GM10248 (cell line): ENCODE results near the gene SORBS2.

Experiments
- CTCF ChIA-PET: fragments of 300-600 bp; sonication (Branson Sonifier 250); formaldehyde crosslinking; extraction: SDS; loops from one replicate; lab custom pipeline; 2021; ENCODE audit warnings: antibody characterized with exemption; lab: Yijun Ruan, JAX
- POLR2A ChIA-PET: fragments of 350-650 bp; sonication (Branson Sonifier 250); formaldehyde crosslinking; extraction: SDS; loops from one replicate; lab custom pipeline; 2020; ENCODE audit warnings: antibody characterized with exemption; lab: Yijun Ruan, JAX
- DNase-seq: peaks from one replicate; pipeline ENCODE4 v3.0.0; 2012; ENCODE audit errors: extremely low spot score
- CTCF ChIP-seq: IDR thresholded peaks from 2 replicates; pipeline ENCODE4 v1.5.1; 2012; ENCODE audit warnings: mild to moderate bottlenecking, low read depth; ENCODE audit errors: extremely low read depth, missing control alignments, control extremely low read depth

The SORBS2 gene

GRCh38 chr4:185549095-185549639 lies 262.8 kb downstream of the SORBS2 start:
- POLR2A ChIA-PET: no interaction called here
- no peak for TF ChIP-seq CTCF
- CTCF ChIA-PET: interaction anchor here (0.7 to 1.6 kb wide), 2 partner anchors 10 to 23 kb away, joined by 3 to 4 read pairs; no protein-coding TSS in a partner anchor
- DNase-seq: no peak

GRCh38 chr4:185548587-185548986 lies 263.4 kb downstream of the SORBS2 start:
- DNase-seq: no peak
- TF ChIP-seq CTCF: no peak
- CTCF ChIA-PET: no interaction called here
- POLR2A ChIA-PET: no interaction called here

GRCh38 chr4:185546335-185546734 lies 265.7 kb downstream of the SORBS2 start:
- POLR2A ChIA-PET: no interaction called here
- no peak for TF ChIP-seq CTCF
- no peak for DNase-seq
- CTCF ChIA-PET: interaction anchor here (1.4 kb wide), 1 partner anchor 8 kb away, joined by 3 read pairs; no protein-coding TSS in a partner anchor

- DNase-seq: no peak
Observed at GRCh38 chr4:185542626-185543315, 269.2 kb downstream of the SORBS2 start.

GRCh38 chr4:185541251-185541727 lies 270.7 kb downstream of the SORBS2 start:
- ChIA-PET CTCF (interaction anchor here (1.6 to 3.6 kb wide), 2 partner anchors 10 to 14 kb away, joined by 7 to 11 read pairs; no protein-coding TSS in a partner anchor), POLR2A (no interaction called here)
- no peak for DNase-seq
- no peak for TF ChIP-seq CTCF

More at GRCh38 chr4:185542626-185543315, 269.2 kb downstream of the SORBS2 start:
- POLR2A ChIA-PET: no interaction called here
- no peak for TF ChIP-seq CTCF
- CTCF ChIA-PET: interaction anchor here (0.7 to 3.6 kb wide), 5 partner anchors 8 to 56 kb away, joined by 3 to 11 read pairs (median 7); partner anchors contain the start of gene PDLIM3

- ChIA-PET CTCF (interaction anchor here (3.6 kb wide), 1 partner anchor 11 kb away, joined by 11 read pairs; no protein-coding TSS in a partner anchor), POLR2A (no interaction called here)
- no peak for TF ChIP-seq CTCF
- no peak for DNase-seq
Observed at GRCh38 chr4:185540487-185541120, 271.4 kb downstream of the SORBS2 start.
